Stimulated activated CD8-positive, alpha-beta memory T cell treated with anti-CD3 and anti-CD28 coated beads, Interleukin-7, amount 100 ng/mL, for 24 hours (primary cell): ENCODE results near the gene TMEM86A.

Experiments
- DNase-seq: peaks from one replicate; pipeline ENCODE4 v3.0.0-alpha.2; 2020; ENCODE audit warnings: low read depth

Gene TMEM86A

GRCh38 chr11:18726040-18726439 lies 27.5 kb downstream of the TMEM86A start, which contains the start of gene IGSF22:
Gene IGSF22 (minus strand): TSS chr11:18726188. CDS start chr11:18724236, 1,952 bp downstream.
- DNase-seq: no peak

- peak; percentile 16 for DNase-seq
These were observed 29.1 kb downstream of the TMEM86A start for GRCh38 chr11:18727479-18728236.

- DNase-seq: no peak
These were observed 30.1 kb downstream of the TMEM86A start for GRCh38 chr11:18728658-18729057.

- DNase-seq: no peak
These were observed 30.8 kb downstream of the TMEM86A start for GRCh38 chr11:18729426-18729825.

- DNase-seq: no peak
These were observed 31.4 kb downstream of the TMEM86A start for GRCh38 chr11:18730020-18730419.

GRCh38 chr11:18731441-18731840 lies 32.9 kb downstream of the TMEM86A start:
- DNase-seq: no peak

- DNase-seq: peak; percentile 50
These were observed 33.6 kb downstream of the TMEM86A start for GRCh38 chr11:18731949-18732821.

- DNase-seq: no peak
These were observed 34.6 kb downstream of the TMEM86A start for GRCh38 chr11:18733202-18733601.

GRCh38 chr11:18736590-18737148 lies 38.1 kb downstream of the TMEM86A start:
- DNase-seq: no peak

- no peak for DNase-seq
These were observed 39.1 kb downstream of the TMEM86A start for GRCh38 chr11:18737642-18738041.

- no peak for DNase-seq
These were observed 41.1 kb downstream of the TMEM86A start for GRCh38 chr11:18739685-18740084.

GRCh38 chr11:18741783-18742182 lies 43.2 kb downstream of the TMEM86A start:
- no peak for DNase-seq

GRCh38 chr11:18743365-18743764 lies 44.8 kb downstream of the TMEM86A start:
- no peak for DNase-seq

- no peak for DNase-seq
These were observed 45.4 kb downstream of the TMEM86A start for GRCh38 chr11:18743900-18744514.

- DNase-seq: no peak
These were observed 46.7 kb downstream of the TMEM86A start for GRCh38 chr11:18745251-18745650.

- DNase-seq: no peak
These were observed 50.3 kb downstream of the TMEM86A start for GRCh38 chr11:18748766-18749365.

- no peak for DNase-seq
These were observed 51.2 kb downstream of the TMEM86A start for GRCh38 chr11:18749681-18750319.

GRCh38 chr11:18750944-18751343 lies 52.4 kb downstream of the TMEM86A start:
- no peak for DNase-seq

GRCh38 chr11:18752502-18752901 lies 53.9 kb downstream of the TMEM86A start:
- no peak for DNase-seq

- DNase-seq: no peak
These were observed 55.7 kb downstream of the TMEM86A start for GRCh38 chr11:18754308-18754707.
